Hepatic stellate cell (primary cell): ENCODE measurements around the gene ETNPPL.

Experiments used
- DNase-seq: peaks from one replicate; pipeline ENCODE4 v3.0.0; 2011; ENCODE audit warnings: low spot score

The ETNPPL gene

DNA sequence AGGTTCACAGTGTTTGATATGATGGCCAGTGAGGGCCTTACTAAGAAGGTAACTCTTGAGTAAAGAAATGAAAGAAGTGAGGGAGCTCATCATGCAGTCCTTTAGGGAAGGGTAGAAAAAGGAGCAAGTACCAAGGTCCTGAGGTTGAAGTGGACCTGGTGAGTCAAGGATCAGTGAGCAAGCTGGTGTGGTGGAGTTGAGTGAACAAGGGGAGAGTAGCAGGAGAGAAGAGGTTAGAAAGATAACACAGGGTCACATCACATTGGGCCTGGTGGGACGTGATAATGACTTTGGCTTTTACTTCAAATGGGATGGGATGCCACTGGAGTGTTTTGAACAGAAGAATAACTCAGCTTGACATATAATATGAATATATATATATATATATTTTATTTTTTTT, 67.8 kb downstream of the ETNPPL start:
- DNase-seq = no peak

DNA sequence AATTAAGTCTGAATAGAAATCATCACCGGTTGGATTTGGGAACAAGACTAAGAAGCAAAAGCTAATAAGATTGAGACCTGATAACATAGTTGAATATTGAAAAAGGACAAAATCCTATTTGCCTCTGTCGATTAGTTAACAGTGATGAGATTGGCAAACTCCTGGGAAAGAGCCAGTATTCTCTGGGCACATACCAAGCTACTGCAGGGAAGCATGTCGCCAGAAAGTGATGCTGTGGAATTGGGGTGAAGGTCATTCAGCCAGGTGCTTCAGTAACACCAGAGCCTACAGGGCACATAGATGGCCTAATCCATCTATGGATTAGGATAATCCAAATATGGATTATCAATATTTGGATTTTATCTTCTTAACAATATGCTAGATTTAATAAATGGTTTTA, 68.4 kb downstream of the ETNPPL start:
- no peak for DNase-seq

DNA sequence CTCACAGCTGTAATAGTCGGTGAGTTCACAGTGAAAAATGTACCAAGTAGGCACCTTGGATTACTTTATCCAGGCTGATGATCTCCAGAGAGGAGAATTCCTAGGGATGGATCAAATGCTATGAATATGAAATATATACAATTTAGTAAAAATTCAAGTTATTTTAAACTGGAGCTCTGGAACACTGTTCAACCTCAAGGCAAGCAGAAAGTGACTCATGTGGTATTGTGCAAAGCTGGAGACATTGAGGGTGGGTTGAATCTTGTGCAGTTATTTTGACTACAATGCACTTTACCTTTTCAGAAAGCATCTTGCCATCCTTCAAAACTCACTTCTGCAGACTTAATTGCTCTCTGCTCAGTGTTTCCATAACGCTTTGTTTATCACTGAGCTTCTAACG, 69.0 kb downstream of the ETNPPL start:
- DNase-seq = no peak

DNA sequence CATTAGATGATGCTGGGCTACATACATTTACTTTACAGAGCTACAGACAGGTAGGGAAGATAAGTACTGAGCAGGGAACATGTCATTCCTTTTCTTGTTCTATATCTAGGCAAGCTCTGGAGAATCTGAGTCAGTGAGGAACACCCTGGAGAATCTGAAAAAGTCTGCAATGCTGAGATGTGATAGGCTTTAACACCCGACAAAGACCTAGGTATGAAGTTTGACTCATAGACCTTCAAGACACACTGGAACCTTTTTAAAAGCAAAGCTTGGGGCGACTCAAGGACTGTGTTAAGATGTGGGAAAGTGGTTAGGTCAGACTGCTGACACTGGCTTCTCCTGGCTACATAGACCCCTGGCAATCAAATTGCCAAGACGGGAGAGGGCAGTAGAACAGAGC, 69.6 kb downstream of the ETNPPL start:
- no peak for DNase-seq
